GM12891 (cell line): Measurements from ENCODE around the gene PDGFD.

Experiments
- POLR2A ChIP-seq: IDR thresholded peaks from 2 replicates; pipeline ENCODE4 v1.6.1; 2011; ENCODE audit warnings: low read depth, low read length, control low read depth
- POLR2AphosphoS5 ChIP-seq: IDR thresholded peaks from 2 replicates; pipeline ENCODE4 v1.6.1; 2011; ENCODE audit warnings: low read depth, low read length, control low read depth
- TAF1 ChIP-seq: IDR thresholded peaks from 2 replicates; pipeline ENCODE4 v1.6.1; 2011; ENCODE audit warnings: low read depth, low read length, control low read depth

- no peak for TF ChIP-seq POLR2AphosphoS5
- TF ChIP-seq POLR2A, result no peak
- no peak for TF ChIP-seq TAF1
Observed at GRCh38 chr11:103898577-103899336, 265.2 kb downstream of the PDGFD start.
